Measurements from ENCODE around the gene ADGRV1. TPM values are rescaled to one million over a fixed set of nuclear protein-coding genes. Genes with fewer than 3 reads are reported as not detected.

ADGRV1 gene
- total RNA-seq, 1 experiment from 2014 or later = not detected

DNA sequence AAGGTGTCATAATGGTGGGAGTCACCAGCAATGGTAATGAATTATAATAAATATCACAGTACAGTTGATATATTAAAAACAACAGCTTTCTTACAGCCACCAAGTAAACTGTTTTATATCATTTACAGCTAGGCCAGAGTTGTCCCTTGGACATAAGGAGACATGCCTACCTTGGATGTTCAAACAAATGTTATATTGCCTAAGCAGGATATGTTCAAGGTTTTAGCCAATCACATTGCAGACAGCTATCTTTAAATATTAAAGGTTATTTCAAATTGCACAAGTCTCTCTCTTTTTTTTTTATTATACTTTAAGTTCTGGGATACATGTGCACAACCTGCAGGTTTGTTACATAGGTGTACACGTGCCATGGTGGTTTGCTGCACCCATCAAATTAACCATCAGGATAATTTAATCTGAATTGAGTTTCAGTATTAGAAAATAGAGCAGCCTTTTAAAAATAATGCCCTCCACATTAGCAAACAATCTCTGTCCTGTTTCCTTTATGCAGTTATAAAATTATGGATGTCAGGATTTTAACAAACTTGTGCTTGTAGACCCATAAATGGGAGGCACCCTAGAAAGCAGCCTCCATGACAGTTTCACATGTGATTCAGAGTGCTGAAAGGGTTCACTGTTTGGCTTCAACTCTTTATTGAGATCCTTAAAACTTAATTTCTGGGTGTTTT, 483.8 kb downstream of the ADGRV1 start:
- intact Hi-C loops (cut with micrococcal nuclease) = no loop called here
- no peak overlapping the region for H3K4me3 Mint-ChIP-seq (ENCODE audit: unreplicated experiment)
- TF ChIP-seq, protein P1, sequence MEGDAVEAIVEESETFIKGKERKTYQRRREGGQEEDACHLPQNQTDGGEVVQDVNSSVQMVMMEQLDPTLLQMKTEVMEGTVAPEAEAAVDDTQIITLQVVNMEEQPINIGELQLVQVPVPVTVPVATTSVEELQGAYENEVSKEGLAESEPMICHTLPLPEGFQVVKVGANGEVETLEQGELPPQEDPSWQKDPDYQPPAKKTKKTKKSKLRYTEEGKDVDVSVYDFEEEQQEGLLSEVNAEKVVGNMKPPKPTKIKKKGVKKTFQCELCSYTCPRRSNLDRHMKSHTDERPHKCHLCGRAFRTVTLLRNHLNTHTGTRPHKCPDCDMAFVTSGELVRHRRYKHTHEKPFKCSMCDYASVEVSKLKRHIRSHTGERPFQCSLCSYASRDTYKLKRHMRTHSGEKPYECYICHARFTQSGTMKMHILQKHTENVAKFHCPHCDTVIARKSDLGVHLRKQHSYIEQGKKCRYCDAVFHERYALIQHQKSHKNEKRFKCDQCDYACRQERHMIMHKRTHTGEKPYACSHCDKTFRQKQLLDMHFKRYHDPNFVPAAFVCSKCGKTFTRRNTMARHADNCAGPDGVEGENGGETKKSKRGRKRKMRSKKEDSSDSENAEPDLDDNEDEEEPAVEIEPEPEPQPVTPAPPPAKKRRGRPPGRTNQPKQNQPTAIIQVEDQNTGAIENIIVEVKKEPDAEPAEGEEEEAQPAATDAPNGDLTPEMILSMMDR (IDR thresholded peaks at IDR 0.05; ENCODE audit: unreplicated experiment) = no peak
- no peaks in the 10 kb centered on the region for H3K27me3 Mint-ChIP-seq (ENCODE audit: insufficient read depth, unreplicated experiment)
- no TSS peak for BruUV-seq (replicated peaks)
- peaks cover 8% of the 10 kb centered on the region for H3K4me1 Mint-ChIP-seq (ENCODE audit: insufficient read depth, unreplicated experiment)
- no peak overlapping the region for H3K27ac Mint-ChIP-seq (ENCODE audit: low read depth, unreplicated experiment)
- DNase-seq (ENCODE audit: unreplicated experiment) = no peak
- H3K36me3 Mint-ChIP-seq (ENCODE audit: insufficient read depth, unreplicated experiment) = no peaks in the 10 kb centered on the region
- ChIA-PET POLR2A (interaction anchor here (0.6 kb wide), 1 partner anchor 11 kb away, joined by 4 read pairs; no protein-coding TSS in a partner anchor), CTCF (interaction anchor here (0.6 kb wide), 1 partner anchor 102 kb away, joined by 3 read pairs; no protein-coding TSS in a partner anchor)
- no peaks in the 10 kb centered on the region for H3K9me3 Mint-ChIP-seq (ENCODE audit: unreplicated experiment)

DNA sequence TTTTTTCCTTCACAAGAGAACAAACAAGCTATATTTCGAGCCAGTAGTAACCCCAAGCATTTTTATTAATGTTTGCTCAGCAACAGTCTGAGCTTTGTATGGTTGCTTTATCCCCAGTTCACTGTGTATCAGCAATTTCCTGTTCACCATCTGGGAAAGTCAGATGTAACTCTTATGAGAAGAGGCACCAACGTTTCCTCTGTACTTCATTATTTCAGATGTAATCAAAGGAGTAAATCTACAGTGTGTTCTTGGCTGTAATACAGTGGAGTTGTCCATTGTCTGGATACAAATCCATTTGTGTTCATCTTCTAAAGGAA, 484.3 kb downstream of the ADGRV1 start:
- TF ChIP-seq, protein P1 (IDR thresholded peaks at IDR 0.05; ENCODE audit: unreplicated experiment) = no peak
- Mint-ChIP-seq H3K9me3 (ENCODE audit: unreplicated experiment) (no peaks in the 10 kb centered on the region), H3K27me3 (ENCODE audit: insufficient read depth, unreplicated experiment) (no peaks in the 10 kb centered on the region), H3K36me3 (ENCODE audit: insufficient read depth, unreplicated experiment) (no peaks in the 10 kb centered on the region), H3K27ac (ENCODE audit: low read depth, unreplicated experiment) (no peak overlapping the region), H3K4me1 (ENCODE audit: insufficient read depth, unreplicated experiment) (peaks cover 11% of the 10 kb centered on the region), H3K4me3 (ENCODE audit: unreplicated experiment) (no peak overlapping the region)
- ChIA-PET POLR2A (interaction anchor here (0.9 to 1.5 kb wide), 2 partner anchors 15 to 24 kb away, joined by 3 to 4 read pairs; no protein-coding TSS in a partner anchor), CTCF (interaction anchor here (0.6 kb wide), 1 partner anchor 103 kb away, joined by 3 read pairs; no protein-coding TSS in a partner anchor)
- intact Hi-C loops (cut with micrococcal nuclease) = no loop called here
- no TSS peak for BruUV-seq (replicated peaks)
- DNase-seq (ENCODE audit: unreplicated experiment) = no peak

DNA sequence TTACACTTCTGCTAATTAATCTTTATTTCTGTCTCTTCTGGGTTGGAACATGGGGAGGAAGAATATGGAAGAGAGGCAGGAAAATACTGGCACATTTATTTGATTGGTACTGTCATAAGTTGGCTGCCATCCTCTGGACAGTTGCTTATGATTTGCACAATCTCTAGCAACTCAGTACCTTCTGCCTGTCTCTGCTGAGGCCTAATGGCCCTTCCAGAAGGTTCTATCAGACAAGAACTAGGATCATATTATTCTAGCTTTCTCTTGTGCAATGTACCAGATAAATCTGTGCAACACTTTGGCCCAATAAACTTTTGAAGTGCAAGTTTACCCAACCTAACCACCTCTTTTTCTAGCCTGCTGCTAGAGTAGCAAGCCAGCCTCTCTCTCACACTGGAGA, 489.5 kb downstream of the ADGRV1 start:
- Mint-ChIP-seq H3K4me1 (ENCODE audit: insufficient read depth, unreplicated experiment) (peaks cover 20% of the 10 kb centered on the region), H3K9me3 (ENCODE audit: unreplicated experiment) (no peaks in the 10 kb centered on the region), H3K4me3 (ENCODE audit: unreplicated experiment) (no peak overlapping the region), H3K27me3 (ENCODE audit: insufficient read depth, unreplicated experiment) (no peaks in the 10 kb centered on the region), H3K36me3 (ENCODE audit: insufficient read depth, unreplicated experiment) (no peaks in the 10 kb centered on the region), H3K27ac (ENCODE audit: low read depth, unreplicated experiment) (no peak overlapping the region)
- CTCF ChIA-PET = interaction anchor here (1.0 kb wide), 1 partner anchor 126 kb away, joined by 3 read pairs; no protein-coding TSS in a partner anchor
- intact Hi-C loops (cut with micrococcal nuclease) = no loop called here
- TF ChIP-seq, protein P1 (IDR thresholded peaks at IDR 0.05; ENCODE audit: unreplicated experiment) = no peak
- POLR2A ChIA-PET = interaction anchor here (0.7 to 4.1 kb wide), 4 partner anchors 10 to 64 kb away, joined by 3 to 20 read pairs (median 5); no protein-coding TSS in a partner anchor
- no peak for DNase-seq (ENCODE audit: unreplicated experiment)
- BruUV-seq (replicated peaks) = no TSS peak

DNA sequence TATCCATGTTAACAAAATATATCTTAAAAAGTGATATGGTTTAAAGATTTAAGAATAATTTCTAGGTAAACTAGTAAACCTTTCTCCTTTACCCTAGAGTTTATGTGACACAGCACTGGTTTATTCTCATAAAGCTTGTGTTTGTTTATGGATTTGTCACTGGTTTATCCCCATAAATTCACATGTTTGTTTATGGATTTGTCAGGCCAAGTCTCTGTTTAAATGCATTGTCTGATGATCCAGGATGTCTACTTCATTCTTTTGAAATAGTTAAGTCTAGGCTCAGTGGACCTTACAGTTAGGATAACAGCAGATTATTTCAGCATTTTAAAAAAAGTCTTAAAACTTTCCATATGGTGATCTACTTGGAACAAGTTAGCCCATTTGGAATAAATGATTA, 490.5 kb downstream of the ADGRV1 start:
- H3K36me3 Mint-ChIP-seq (ENCODE audit: insufficient read depth, unreplicated experiment) = no peaks in the 10 kb centered on the region
- H3K9me3 Mint-ChIP-seq (ENCODE audit: unreplicated experiment) = no peaks in the 10 kb centered on the region
- no peak overlapping the region for H3K4me3 Mint-ChIP-seq (ENCODE audit: unreplicated experiment)
- H3K4me1 Mint-ChIP-seq (ENCODE audit: insufficient read depth, unreplicated experiment) = peaks cover 26% of the 10 kb centered on the region
- no peak overlapping the region for H3K27ac Mint-ChIP-seq (ENCODE audit: low read depth, unreplicated experiment)
- POLR2A ChIA-PET = interaction anchor here (0.7 to 4.1 kb wide), 4 partner anchors 10 to 474 kb away, joined by 3 to 20 read pairs (median 5); no protein-coding TSS in a partner anchor
- no TSS peak for BruUV-seq (replicated peaks)
- TF ChIP-seq, protein P1 (IDR thresholded peaks at IDR 0.05; ENCODE audit: unreplicated experiment) = no peak
- no peaks in the 10 kb centered on the region for H3K27me3 Mint-ChIP-seq (ENCODE audit: insufficient read depth, unreplicated experiment)
- intact Hi-C loops (cut with micrococcal nuclease) = no loop called here
- no peak for DNase-seq (ENCODE audit: unreplicated experiment)
- CTCF ChIA-PET = interaction anchor here (0.6 to 1.3 kb wide), 5 partner anchors 7 to 335 kb away, joined by 3 to 4 read pairs (median 3); no protein-coding TSS in a partner anchor
